Small intestine (tissue), 7 donors: Measurements from ENCODE around the gene EFR3B. TPM values are rescaled to one million over a fixed set of nuclear protein-coding genes. Genes with fewer than 3 reads are reported as not detected.
"Not testable (repeated sequence)": the region's sequence is repeated elsewhere in the genome, so short reads cannot be mapped to it uniquely, and the experiment has no call there.

Experiments used
- DNase-seq, 2 donors: peaks; one replicate each; pipeline versions ENCODE4 v3.0.0 to v3.0.0-alpha.2; 2013
- FAIRE-seq: peaks from 2 replicates; lab custom pipeline; 2012; peaks lifted over from hg19 to GRCh38; lab: Jason Lieb, UNC
- H3K27ac ChIP-seq, 3 donors: one replicate each; pipeline ENCODE4 v1.5.1; 2013; ENCODE audit warnings: low read length in 2 of 3, mild to moderate bottlenecking in 2 of 3, control low read depth in 1 of 3, inconsistent platforms in 1 of 3, low read depth in 1 of 3, moderate library complexity in 1 of 3
- H3K27me3 ChIP-seq, 3 donors: one replicate each; pipeline ENCODE4 v1.6.1; 2013; ENCODE audit warnings: low read length in 3 of 3, inconsistent platforms in 1 of 3; ENCODE audit not compliant: control insufficient read depth in 3 of 3, insufficient read depth in 3 of 3
- H3K36me3 ChIP-seq, 3 donors: one replicate each; pipeline ENCODE4 v1.6.1; 2013; ENCODE audit warnings: low read length in 3 of 3, inconsistent platforms in 1 of 3, low read depth in 1 of 3, mild to moderate bottlenecking in 1 of 3, moderate library complexity in 1 of 3; ENCODE audit not compliant: control insufficient read depth in 3 of 3, insufficient read depth in 2 of 3
- H3K4me1 ChIP-seq, 3 donors: one replicate each; pipeline ENCODE4 v1.6.1; 2013; ENCODE audit warnings: low read length in 2 of 3, inconsistent platforms in 1 of 3, low read depth in 1 of 3, mild to moderate bottlenecking in 1 of 3, moderate library complexity in 1 of 3; ENCODE audit not compliant: control insufficient read depth in 3 of 3, insufficient read depth in 2 of 3
- H3K4me3 ChIP-seq, 3 donors: one replicate each; pipeline ENCODE4 v1.5.1; 2013; ENCODE audit warnings: low read length in 3 of 3, control low read depth in 1 of 3, inconsistent platforms in 1 of 3, low read depth in 1 of 3, mild to moderate bottlenecking in 1 of 3, moderate library complexity in 1 of 3
- H3K9me3 ChIP-seq, 2 donors: one replicate each; pipeline ENCODE4 v1.6.1; 2013; ENCODE audit warnings: low read depth in 1 of 2, low read length in 1 of 2; ENCODE audit not compliant: control insufficient read depth in 2 of 2, insufficient read depth in 1 of 2
- WGBS, 3 donors: extraction: QIAGEN DNeasy Blood & Tissue Kit; methylation state at CpG; one replicate each; pipeline ENCODE4 v1.1.7; 2013; 5-methylcytosine and 5-hydroxymethylcytosine counted together
- polyA plus RNA-seq, 4 donors: library from polyadenylated mRNA; stranded (reverse) in 3 of 4; unstranded in 1 of 4; fragments of 200-250 nt in 3 of 4; fragments of 120-200 nt in 1 of 4; gene quantifications; one replicate each; pipeline versions ENCODE4 v1.2.1 to v1.2.3, GENCODE V29; 2013
- donor health status: healthy with polysubstance abuse.
- donor health status: control.
- donor health status: control.
- donor health status: Bipolar disorder and iron deficiency.
- donor health status: healthy.

Gene EFR3B
- polyA plus RNA-seq, 4 donors, result 0.88 to 3.0 TPM; not detected in 2

DNA sequence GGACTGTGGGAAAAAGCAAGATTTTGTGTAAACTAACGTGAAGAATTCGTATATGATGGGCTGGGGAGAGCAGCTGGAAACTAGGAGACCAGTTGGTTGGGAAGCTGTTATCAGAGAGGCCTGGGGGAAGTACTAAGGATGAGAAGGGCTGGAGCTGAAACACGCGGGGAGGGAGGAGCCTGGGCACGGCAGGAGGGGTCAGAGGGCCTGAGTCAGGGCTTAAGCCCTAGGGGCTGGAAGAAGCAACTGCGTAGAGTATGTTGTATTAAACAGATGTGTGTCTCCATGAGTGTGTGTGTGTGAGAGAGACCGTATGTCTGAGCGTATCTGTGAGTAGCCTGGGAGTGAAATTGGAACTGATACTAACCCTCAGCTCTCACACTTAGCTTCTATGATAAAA, 118.1 kb downstream of the EFR3B start:
- no peak overlapping the region for H3K27ac ChIP-seq
- H3K9me3 ChIP-seq, result peaks cover 0 to 11% of the 10 kb centered on the region in 2 donors
- no peaks in the 10 kb centered on the region for H3K4me1 ChIP-seq
- DNase-seq (no peak), FAIRE-seq (no peak)
- H3K4me3 ChIP-seq, result no peak overlapping the region
- peaks cover 0 to 8% (median 0%) of the 10 kb centered on the region in 3 donors for H3K36me3 ChIP-seq
- 67 to 82% (median 75%) methylated on average over 8 of the region's 8 CpGs for WGBS, 3 donors
- H3K27me3 ChIP-seq, result peaks cover 0 to 15% (median 0%) of the 10 kb centered on the region in 3 donors

DNA sequence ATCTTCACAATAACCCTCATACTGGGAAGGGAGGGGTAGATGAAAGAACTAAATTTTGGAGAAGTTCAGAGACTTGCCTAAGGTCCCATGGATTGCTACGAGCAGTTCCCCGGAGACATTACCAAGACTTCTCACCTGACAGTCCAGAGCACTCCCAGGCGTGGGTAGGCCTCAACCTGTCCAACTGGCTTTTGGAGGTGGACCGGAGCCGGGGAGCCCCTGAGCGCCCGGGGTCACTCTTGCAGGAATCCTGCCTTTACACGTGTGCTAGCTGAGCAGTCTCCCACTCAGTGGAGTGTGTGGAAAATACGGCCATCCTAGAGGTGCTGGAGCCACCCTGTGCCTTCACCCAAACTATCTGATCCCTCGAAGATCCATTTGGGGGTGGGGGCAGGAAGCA, 118.5 kb downstream of the EFR3B start:
- no peak for FAIRE-seq
- DNase-seq, result no peak
- peaks cover 0 to 4% (median 0%) of the 10 kb centered on the region in 3 donors for H3K36me3 ChIP-seq
- no peak overlapping the region for H3K27ac ChIP-seq
- no peaks in the 10 kb centered on the region for H3K4me1 ChIP-seq
- H3K4me3 ChIP-seq, result no peak overlapping the region
- WGBS, 3 donors, result 94 to 97% (median 96%) methylated on average over 10 of the region's 10 CpGs
- H3K27me3 ChIP-seq, result peaks cover 0 to 18% (median 0%) of the 10 kb centered on the region in 3 donors
- H3K9me3 ChIP-seq, result peaks cover 0 to 11% of the 10 kb centered on the region in 2 donors

DNA sequence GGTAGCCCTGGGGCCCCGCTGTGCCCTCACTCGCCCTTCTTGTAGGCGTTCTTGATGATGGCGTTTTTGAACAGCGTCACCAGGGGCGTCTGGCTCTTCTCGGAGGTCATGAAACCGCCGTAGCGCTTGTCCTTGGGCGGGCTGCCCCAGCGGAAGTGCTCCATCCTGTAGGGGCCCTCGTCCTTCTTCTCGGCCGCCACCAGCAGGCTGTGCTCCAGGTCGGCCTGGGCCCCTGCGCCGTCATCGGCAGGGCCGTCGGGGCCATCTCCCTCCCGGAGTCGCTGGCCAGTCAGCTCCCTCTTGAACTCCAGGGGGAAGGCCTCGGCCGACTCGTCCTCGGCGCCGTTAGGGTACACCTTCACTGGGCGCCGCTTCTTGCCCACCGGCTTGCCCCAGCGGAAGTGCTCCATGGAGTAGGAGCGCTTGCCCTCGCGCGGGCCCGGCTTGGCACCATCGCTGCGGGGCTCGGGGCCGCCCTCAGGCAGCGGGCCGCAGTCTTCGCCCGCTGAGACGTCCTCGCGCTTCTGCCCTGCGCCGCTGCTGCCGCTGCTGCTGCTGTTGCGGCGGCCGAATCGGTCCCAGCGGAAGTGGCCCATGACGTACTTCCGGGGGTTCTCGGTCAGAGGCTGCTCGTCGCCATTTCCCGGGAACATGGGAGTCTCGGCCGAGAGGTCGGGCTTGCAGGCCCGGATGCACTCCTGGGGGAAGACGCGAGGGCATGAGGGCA, 119.3 kb downstream of the EFR3B start:
- Histone ChIP-seq H3K27me3 (peaks cover 0 to 26% (median 3%) of the 10 kb centered on the region in 3 donors), H3K9me3 (peaks cover 0 to 11% of the 10 kb centered on the region in 2 donors), H3K4me3 (peak overlapping the region in 2 of 3 donors; percentile 38 to 43), H3K36me3 (no peaks in the 10 kb centered on the region), H3K27ac (peak overlapping the region in 2 of 3 donors; percentile 4 to 65), H3K4me1 (no peaks in the 10 kb centered on the region)
- 53 to 66% (median 59%) methylated on average over 63 to 69 of the region's 69 CpGs for WGBS, 3 donors
- peak; percentile 32 to 87 for DNase-seq
- FAIRE-seq, result no peak

DNA sequence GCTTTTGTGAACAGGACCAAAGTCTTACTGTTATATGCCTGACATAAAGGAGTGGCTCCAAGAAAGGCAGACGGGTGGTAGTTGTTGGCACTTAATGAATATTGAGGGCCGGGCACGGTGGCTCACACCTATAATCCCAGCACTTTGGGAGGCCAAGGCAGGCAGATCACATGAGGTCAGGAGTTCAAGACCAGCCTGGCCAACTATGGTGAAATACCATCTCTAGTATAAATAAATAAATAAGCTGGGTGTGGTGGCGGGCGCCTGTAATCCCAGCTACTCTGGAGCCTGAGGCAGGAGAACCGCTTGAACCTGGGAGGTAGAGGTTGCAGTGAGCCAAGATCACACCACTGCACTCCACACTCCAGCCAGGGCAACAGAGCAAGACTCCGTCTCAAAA, 120.2 kb downstream of the EFR3B start:
- WGBS, 3 donors, result 90 to 94% (median 91%) methylated on average over 7 of the region's 7 CpGs
- not testable (repeated sequence) for H3K27ac ChIP-seq, H3K4me3 ChIP-seq, DNase-seq, FAIRE-seq, H3K4me1 ChIP-seq, H3K36me3 ChIP-seq
- peaks cover 0 to 32% (median 5%) of the 10 kb centered on the region in 3 donors for H3K27me3 ChIP-seq
- H3K9me3 ChIP-seq, result peaks cover 0 to 11% of the 10 kb centered on the region in 2 donors

DNA sequence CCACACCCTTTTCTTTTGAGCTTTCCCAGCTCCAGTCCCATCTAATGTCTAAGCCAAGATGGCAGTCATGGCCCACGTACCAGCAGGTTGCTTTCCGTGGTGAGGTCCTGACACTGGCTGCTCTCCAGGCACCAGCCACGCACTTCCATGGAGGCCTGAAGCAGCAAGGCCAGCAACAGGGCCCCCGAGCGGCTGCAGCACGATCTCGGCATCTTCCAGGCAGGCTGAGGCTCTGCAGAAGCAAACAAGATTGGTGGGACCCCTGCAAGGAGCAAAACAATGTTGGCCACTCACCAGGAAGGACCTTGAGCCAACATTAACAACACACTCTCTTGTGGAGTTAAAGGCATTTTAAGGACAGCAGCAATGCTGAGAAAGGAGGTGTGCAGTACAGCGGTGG, 122.7 kb downstream of the EFR3B start:
- WGBS, 3 donors, result 74 to 81% (median 76%) methylated on average over 8 of the region's 8 CpGs
- no peak for FAIRE-seq
- no peak for DNase-seq
- Histone ChIP-seq H3K27ac (no peak overlapping the region), H3K4me1 (peaks cover 0 to 8% (median 0%) of the 10 kb centered on the region in 3 donors), H3K36me3 (no peaks in the 10 kb centered on the region), H3K4me3 (no peak overlapping the region), H3K9me3 (peaks cover 0 to 11% of the 10 kb centered on the region in 2 donors), H3K27me3 (peaks cover 0 to 57% (median 15%) of the 10 kb centered on the region in 3 donors)

DNA sequence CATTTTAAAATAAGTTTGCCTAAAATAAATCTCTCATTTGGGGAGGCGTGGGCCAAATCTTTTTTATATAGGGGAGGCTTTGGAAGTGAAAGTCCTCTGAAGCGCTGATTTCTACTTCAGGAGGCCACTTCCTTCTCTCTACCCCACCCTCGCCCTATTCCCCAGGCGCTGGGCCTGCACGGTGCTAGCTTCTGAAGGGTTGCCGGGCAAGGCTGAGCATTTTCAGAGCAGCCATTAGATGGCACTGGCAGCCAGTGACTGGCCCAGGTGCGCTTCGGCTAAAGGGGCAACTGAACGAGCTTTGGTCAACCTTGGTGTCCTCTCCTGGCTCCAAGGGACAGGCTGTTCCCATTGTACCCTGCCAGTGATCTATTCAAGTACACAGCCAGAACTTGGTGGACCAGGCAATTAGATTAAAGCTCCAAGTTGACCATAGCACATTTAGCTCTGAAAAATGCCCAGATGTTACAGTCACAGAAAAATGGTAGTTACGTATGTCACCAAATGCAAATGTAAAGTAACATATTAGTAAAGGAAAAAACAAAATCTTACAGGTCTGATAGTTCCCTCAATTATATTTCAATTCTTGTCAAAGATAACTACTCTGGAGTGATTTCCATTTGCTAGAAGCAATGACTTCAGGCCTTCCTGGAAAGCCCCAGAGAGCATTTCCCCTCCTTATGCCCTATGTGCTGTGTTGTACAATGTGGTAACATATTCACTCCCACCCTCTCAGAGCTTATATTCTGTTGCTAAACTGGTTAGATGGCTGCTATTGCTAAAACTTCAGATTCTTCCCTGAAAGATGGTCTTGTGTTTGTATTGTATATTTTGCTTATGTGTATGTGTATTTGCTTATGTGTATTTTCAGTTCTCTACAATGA, 124.4 kb downstream of the EFR3B start:
- DNase-seq (peak; percentile 35 to 56), FAIRE-seq (no peak)
- Histone ChIP-seq H3K4me1 (peaks cover 0 to 8% (median 0%) of the 10 kb centered on the region in 3 donors), H3K27ac (no peak overlapping the region), H3K36me3 (no peaks in the 10 kb centered on the region), H3K27me3 (peaks cover 0 to 68% (median 15%) of the 10 kb centered on the region in 3 donors), H3K9me3 (peaks cover 0 to 11% of the 10 kb centered on the region in 2 donors), H3K4me3 (no peak overlapping the region)
- 14 to 40% (median 19%) methylated on average over 10 of the region's 10 CpGs for WGBS, 3 donors

DNA sequence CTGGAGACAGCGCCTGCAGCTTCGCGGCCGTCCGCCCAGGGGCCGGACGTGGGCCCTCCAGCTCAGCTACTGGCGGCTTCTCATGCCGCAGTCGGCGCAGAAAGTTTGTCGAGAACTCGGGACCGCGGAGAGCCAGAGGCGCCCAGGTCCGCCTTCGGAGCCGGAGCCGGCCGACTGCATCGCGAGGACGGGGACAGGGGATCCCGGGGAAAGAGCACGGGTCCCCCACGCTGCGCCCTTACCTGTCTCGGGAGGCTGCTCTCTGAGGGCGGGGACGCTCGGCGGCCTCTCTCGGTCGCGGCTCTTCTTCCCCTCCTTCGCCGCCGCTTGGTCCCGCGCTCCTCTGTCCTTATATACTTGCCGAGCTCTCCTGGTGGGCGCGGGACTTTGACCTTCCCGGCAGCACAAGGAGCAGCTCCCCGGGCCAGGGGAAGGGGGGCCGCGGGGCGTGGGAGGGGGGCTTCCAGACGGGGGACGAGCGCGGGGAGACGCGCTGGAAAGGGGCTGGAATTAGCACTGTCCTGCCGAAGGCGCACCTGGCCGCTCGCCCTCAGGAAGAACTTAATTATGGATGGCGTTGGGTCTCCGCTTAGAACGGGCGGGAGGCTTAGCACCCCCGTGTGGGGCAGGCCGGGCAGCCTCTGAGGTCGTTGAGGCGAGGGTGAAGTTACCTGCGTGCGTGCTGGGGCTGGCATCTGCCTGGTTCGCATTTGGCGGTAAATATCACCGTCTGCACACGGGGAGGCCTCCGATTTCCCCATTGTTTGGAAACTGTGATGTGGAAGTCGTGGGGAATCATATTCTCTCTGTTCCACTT, 126.6 kb downstream of the EFR3B start, which contains the start of gene POMC:
Gene POMC, minus strand, starts transcription at position 325 of the 817 bp plus-strand sequence. CDS start 3,808 bp downstream, outside the sequence.
- 2 to 6% (median 4%) methylated on average over 61 to 75 of the region's 75 CpGs for WGBS, 3 donors

More for the DNA sequence above, 126.6 kb downstream of the EFR3B start, which contains the start of gene POMC:
- H3K4me3 ChIP-seq, result peak within 1 kb of the TSS; percentile 24 to 47 (median 45)
- FAIRE-seq (no peak), DNase-seq (peak; percentile 10 to 71)
- H3K27ac ChIP-seq, result no peak within 1 kb of the TSS
- H3K4me1 ChIP-seq, result peaks cover 0 to 8% (median 0%) of the 10 kb centered on the region in 3 donors
- H3K27me3 ChIP-seq, result peaks cover 0 to 61% (median 15%) of the 10 kb centered on the region in 3 donors
- H3K36me3 ChIP-seq, result no peaks in the 10 kb centered on the region
- H3K9me3 ChIP-seq, result no peaks in the 10 kb centered on the region
